ENCODE results near the gene CSGALNACT2.

DNA sequence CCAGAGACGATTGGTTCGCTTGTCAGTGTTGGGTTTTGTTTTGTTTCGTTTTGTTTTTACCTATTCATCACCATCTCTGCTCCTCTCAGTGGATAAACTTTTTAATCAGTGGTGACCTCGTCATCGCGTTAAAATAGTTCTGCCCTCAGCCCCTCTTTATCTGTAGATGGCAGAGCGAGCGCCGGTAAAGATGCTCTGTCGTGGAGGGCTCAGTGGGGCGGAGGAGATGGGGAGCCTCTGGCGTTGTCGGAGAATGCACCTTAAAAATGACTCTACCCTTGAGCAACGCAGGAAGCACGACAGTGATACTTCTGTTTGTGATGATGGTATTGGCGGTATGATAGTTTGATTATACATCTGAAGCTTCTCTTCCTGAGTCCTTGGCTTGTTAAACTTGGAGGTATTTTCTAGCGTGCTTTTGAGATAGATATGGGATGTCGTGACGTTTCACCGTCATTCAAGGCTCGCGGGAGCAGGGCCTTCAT is 554 bp downstream of the CSGALNACT2 start:
- TF ChIP-seq TAF1 (conservative IDR thresholded peaks at IDR 0.05) (no peak), EGR1 (IDR thresholded peaks at IDR 0.05; ENCODE audit: low read depth in 2 of 2) (no peak), NR2F2 (IDR thresholded peaks at IDR 0.05) (no peak)
- TF ChIP-seq, protein P1, sequence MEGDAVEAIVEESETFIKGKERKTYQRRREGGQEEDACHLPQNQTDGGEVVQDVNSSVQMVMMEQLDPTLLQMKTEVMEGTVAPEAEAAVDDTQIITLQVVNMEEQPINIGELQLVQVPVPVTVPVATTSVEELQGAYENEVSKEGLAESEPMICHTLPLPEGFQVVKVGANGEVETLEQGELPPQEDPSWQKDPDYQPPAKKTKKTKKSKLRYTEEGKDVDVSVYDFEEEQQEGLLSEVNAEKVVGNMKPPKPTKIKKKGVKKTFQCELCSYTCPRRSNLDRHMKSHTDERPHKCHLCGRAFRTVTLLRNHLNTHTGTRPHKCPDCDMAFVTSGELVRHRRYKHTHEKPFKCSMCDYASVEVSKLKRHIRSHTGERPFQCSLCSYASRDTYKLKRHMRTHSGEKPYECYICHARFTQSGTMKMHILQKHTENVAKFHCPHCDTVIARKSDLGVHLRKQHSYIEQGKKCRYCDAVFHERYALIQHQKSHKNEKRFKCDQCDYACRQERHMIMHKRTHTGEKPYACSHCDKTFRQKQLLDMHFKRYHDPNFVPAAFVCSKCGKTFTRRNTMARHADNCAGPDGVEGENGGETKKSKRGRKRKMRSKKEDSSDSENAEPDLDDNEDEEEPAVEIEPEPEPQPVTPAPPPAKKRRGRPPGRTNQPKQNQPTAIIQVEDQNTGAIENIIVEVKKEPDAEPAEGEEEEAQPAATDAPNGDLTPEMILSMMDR (IDR thresholded peaks at IDR 0.05; ENCODE audit: low read depth, low read length, missing input control): no peak
- TF ChIP-seq, protein P2, sequence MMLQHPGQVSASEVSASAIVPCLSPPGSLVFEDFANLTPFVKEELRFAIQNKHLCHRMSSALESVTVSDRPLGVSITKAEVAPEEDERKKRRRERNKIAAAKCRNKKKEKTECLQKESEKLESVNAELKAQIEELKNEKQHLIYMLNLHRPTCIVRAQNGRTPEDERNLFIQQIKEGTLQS (IDR thresholded peaks at IDR 0.05): no peak
